NCI-H187 treated with DMSO at 0.1 percent for 48 hours (cell line): Measurements from ENCODE around the gene ZSCAN1.
"Not testable (repeated sequence)": the region's sequence is repeated elsewhere in the genome, so short reads cannot be mapped to it uniquely, and the experiment has no call there.

ENCODE experiments used
- DNase-seq: peaks from one replicate; lab custom pipeline; 2025; lab: John Stamatoyannopoulos, UW

The ZSCAN1 gene, protein sequence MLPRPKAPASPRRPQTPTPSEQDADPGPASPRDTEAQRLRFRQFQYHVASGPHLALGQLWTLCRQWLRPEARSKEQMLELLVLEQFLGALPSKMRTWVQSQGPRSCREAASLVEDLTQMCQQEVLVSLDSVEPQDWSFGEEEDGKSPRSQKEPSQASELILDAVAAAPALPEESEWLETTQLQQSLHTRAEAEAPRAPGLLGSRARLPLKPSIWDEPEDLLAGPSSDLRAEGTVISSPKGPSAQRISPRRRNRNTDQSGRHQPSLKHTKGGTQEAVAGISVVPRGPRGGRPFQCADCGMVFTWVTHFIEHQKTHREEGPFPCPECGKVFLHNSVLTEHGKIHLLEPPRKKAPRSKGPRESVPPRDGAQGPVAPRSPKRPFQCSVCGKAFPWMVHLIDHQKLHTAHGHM

DNA sequence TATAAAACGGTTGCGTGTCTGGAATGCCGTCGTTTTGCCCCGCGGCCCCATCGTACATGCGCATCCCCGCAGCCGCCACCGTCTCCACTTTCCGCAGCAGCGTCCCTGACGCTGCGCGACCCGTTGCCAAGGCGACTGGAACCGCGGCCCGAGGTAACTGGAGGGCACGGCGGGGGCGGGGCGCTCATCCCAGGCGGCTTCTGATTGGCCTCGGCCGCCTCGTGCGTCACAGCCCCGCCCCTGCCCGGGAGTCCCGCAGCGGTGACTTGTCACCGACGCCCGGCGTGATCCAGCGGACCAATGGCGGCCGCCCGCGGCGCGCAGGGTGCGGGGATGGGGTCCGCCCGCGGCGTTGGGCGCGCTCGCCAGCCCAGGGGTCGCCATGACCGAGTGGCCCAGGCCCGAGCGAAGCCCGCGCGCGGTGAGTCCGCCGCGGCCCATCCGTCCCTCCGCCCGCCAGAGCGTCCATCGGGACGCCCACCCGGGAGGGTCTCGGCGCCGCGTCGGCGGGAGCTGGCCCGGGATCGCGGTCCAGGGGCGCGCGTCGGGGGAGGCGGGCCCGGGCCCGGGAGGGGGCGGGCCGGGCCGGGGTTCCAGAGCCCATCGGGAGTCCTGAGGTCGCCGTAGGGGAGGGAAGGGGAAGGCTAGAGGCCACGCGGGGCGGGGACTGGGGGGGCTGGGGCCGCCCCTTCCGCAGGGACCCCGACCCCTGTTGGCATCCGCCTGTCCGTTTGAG lies at the start of gene ZSCAN1:
ZSCAN1 (plus strand) TSS at position 285 of the 736 bp plus-strand sequence. CDS start 3,812 bp downstream, outside the sequence.
- no peak for DNase-seq

DNA sequence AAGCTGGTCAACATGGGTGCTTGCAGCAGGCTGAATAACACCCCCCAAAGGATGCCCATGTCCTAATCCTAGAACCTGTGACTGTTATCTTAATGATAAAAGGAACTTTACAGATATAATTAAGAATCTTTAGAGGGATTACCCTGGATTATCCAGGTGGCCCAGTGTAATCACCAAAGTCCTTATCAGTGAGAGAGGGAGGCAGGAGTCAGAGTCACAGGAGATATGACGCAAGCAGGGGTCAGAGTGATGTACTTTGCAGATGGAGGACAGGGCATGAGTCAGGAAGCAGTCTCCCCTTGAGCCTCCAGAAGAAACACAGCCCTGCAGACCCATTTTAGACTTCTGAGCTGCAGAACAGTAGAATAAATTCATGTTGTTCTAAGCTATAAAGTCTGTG lies 41.0 kb upstream of the ZSCAN1 start:
- DNase-seq = no peak

DNA sequence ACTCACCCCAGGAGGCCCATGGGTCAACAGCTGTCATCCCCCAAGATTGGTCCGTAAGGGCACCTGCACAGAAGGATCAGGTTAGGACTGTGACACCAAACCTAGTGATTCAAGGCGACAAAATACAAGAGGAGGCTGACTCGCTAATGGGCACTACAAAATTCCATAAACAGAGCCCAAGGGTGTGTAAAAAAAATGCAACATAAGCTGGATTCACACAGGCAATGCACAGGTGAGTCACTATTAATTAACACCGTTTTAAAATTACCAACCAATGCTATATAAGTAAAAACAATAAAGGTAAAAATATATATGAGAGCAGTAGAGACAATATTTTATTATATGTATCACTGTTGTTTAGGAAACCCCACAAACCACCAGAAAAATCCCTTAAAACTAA lies 33.1 kb upstream of the ZSCAN1 start:
- no peak for DNase-seq

DNA sequence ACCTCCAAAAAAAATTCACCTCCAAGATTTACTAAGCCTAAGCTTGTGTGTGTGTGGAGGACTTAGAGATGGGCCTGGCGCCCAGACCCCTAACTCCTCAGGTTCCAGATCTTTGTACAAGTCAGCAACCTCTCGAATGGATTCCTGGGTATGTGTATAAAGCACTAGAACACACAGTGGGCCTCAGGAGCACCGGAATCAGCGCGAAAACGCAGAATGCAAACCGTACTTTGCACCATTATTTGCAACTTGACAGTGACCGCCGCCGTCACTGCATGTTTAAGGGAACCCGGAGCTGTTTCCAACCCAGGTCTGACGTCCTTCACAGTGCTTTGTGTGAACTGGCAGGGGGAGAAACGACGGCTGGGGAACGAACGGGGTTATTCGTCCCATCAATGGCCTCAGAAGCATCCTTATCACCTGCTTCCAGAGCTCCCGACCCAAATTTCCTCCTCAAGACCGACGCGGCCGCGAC lies 31.9 kb upstream of the ZSCAN1 start:
- no peak for DNase-seq

DNA sequence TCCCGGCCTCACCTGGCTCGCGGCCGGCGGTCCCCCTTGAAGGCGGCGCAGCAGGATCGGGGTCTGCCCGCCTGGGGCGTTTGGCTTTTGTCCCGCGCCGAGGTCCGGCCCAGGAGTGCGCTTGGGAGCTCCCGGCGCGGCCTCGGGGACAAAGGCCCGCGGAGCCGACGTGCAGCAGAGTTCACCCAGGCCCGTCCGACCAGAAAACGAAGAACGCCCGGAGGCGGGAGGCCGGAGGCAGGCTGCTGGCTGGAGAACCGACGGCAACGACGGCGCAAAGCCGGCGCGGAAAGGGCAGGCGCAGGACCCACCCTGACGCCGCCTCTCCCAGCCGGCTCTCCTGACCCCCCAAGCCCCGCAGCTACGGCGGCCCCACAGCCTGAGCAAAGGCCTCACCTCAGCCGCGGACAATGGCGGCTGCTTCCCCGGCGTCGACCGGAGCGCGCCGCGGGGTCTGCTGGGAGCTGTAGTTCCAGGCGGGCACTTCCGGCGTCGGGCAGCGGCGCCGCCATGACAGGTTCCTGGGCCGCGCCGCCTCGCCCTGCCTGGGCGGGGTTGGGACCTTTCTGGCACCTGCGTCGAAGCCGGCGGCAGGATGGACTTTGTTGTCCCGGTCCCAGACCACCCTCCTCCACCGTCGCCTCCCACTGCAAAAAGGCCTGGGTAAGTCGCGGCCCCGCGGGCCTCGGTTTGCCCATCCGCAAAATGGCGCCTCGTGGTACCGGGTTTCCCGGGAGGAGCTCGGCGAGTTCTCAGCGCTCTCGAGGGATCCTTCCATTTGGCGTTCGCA lies 31.2 kb upstream of the ZSCAN1 start, which contains the start of gene ZNF606:
ZNF606 (minus strand) TSS at position 437 of the 790 bp plus-strand sequence. CDS start 1,501 bp downstream, outside the sequence.
- peak; percentile 23 for DNase-seq

DNA sequence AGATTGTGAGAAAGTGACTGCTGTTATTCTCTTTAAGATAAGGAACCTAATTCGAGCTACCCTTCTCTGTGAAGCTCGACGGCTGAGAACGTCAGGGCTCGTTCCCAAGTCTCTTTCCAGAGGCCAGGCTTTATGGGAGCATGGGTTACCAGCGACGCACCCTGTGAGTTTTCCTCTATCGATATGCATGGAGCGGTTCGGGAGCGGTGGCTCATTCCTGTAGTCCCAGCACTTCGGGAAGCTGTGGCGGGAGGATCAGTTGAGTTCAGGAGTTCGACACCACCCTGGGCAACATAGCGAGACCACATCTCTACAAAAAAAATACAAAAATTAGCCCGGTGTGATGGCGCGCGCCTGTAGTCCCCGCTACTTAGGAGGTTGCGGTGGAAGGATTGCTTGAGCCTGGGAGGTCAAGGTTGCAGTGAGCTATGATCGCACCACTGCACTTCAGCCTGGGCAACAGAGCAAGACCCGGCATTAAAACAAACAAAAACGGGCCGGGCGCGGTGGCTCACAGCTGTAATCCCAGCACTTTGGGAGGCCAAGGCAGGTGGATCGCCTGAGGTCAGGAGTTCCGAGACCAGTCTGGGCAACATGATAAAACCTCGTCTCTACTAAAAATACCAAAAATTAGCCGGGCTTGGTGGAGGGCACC lies 30.5 kb upstream of the ZSCAN1 start:
- DNase-seq = no peak

DNA sequence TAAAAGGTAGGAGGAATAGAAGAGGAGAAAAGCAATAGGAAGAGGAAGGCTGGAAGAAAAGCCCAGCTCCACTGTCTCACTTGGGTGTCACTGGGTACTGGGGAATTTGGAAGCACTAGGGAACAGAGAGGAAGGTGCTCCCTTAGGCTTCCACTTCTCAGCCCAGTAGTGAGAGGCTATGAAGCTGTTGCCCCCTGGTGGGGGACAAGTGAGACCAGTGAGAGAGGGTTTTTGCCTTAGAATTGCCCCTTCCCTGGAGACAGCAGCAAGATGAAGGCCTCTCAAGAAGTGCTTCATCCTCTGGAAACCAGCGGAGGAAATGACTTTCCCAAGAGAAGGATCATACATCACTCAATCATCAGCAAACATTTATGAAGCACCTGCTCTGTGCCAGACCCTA lies 26.5 kb upstream of the ZSCAN1 start:
- DNase-seq = no peak

DNA sequence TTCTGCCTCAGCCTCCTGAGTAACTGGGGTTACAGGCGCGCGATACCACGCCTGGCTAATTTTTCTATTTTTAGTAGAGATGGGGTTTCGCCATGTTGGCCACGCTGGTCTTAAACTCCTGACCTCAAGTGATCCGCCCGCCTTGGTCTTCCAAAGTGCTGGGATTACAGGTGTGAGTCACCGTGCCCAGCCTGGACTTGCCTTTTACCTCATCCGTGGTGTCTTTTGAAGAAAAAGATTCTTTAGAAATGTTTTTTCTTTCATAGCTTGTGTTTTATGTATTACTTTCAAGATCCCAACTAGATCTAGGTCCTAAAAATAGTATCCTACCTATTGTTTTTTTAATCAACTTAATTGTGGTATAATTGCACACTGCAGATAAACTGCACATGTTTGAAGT lies 24.9 kb upstream of the ZSCAN1 start:
- not testable (repeated sequence) for DNase-seq

DNA sequence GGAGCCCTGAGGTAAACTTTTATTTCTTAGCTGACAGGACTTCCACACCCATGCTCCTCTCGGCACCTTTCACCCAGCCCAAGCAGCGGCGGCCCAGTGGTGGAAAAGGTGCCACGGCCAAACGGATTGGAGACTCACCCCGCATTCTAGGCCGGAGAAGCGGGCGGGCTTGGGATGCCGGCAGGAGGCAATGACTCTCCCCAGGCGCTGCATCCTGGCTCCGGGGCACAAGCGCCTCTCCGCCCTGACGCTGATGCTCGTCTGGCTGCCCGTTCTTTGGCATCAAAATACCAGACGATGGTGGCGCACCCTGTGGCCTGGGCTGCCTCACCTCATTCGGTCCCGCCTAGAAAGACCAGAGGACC lies 24.5 kb upstream of the ZSCAN1 start:
- no peak for DNase-seq

DNA sequence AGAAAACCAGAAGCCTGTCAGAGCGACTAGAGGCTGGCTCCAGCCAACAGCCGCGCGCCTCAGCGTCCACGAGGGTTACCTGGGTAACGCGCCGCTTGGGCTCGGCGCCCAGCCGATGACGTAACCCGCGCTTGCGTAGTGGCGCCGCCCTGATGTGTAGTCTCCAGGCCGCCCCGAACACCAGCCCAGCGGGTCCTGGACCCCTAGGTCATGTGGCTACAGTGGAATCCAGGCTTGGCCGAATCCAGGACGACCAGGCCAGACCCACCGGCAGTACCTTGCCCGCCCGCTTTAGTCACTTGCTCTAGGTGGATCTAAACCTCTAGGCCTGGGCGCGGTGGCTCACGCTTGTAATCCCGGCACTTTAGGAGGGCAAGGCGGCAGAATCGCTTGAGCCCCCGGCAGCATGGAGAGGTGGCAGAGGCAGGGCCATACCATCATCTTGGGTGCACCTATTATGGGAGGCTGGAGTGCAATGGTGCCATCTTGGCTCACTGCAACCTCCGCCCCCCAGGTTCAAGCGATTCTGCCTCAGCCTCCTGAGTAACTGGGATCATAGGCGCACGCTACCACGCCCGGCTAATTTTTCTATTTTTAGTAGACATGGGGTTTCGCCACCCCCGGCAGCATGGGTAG lies 24.0 kb upstream of the ZSCAN1 start:
- DNase-seq = no peak

DNA sequence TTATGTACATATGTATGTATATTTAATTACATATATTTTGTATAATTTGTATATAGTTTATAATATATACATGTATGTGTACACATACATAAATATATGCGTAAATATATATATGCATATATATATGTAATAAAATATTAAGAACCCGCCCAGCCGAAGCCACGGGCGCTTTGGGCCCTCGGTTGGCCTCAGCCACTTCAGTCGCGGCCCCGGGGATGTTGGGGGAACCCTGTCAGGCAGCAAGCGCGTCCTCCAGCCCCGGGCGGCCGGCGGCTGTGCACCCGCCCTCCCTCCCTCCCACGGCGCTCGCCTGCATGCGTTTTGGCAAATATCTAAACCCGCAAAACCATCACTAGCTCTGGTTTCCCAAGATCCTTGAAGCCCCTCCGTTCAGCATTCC lies 23.3 kb upstream of the ZSCAN1 start:
- no peak for DNase-seq

DNA sequence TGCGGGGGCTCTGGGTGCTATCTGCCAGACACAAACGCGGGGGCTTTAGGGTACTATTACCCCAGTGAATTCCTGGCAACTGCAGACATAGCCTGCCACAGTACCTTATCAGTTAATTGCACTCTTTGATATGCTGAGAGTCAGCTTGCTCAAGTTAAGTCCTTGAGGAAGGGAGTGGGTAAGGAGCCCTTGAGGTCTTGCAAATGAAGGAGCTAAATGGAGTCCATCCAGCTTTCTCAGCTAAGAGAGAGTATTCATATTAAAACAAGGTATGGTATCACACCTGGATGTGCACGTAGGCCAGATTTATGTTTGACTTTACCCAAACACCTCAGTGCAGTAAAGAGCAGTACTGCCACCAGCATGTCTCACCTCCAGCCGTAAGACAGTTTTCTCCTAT lies 19.7 kb upstream of the ZSCAN1 start:
- DNase-seq = no peak

DNA sequence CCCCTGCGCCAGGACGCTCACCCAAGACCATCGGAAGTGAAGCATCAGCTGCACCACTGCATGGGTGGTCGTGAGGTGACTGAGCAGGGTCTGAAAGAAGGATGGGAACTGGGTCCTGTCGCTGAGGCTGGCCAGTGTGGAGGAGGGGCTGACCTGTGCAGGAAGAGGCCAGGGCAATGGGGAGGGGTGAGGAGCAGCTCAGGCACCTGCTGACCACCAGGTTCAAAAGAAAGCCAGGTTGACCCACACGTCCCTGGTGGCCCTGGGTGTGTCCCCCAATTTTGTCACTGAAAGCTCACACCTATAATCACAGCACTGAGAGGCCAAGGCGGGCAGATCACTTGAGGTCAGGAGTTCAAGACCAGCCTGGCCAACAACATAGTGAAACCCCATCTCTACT lies 13.7 kb upstream of the ZSCAN1 start:
- DNase-seq = no peak

DNA sequence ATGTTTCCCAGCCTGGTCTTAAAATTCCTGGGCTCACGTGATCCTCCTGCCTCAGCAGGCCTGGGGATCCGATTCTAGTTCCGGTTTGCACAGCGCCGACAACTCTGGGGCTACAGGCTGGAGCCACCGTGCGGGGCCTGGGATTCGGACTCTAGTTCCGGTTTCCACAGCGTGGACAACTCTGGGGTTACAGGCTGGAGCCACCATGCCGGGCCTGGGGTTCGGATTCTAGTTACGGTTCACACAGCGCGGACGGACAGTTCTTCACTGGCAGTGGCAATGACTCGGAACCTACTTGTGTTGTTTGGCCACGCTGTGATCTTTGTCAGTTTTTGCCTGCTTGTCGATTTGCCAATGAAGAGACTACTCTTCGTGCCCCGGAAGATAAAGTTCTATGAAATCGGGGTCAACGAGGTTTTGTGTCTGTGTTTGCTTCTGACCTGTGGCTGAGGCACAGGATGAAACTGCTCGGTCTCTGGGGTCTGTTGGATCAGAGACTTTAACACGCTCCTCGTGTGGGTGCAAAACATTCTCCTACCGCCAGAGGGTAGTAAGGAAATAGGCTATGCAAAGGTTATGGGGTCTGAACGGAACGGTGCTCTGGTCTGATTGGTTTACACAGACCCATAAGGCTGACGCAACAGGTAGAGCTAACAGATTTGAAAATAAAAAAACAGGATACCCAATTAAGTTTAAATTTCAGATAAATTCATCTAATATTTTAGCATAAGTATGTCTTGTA lies 12.1 kb upstream of the ZSCAN1 start:
- peak; percentile 48 for DNase-seq

DNA sequence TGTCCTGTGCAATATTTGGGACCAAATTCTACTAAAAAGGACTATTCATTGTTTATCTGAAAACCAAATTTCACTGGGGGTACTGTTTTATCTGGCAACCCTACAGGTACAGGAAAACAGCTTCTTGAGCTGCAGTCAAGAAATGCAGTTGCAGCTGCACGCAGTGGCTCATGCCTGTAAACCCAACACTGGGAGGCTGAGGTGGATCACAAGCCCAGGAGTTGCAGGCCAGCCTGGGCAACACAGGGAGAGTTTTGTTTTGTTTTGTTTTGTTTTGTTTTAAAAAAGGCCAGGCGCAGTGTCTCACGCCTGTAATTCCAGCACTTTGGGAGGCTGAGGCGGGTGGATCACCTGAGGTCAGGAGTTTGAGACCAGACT lies 11.6 kb upstream of the ZSCAN1 start:
- no peak for DNase-seq

DNA sequence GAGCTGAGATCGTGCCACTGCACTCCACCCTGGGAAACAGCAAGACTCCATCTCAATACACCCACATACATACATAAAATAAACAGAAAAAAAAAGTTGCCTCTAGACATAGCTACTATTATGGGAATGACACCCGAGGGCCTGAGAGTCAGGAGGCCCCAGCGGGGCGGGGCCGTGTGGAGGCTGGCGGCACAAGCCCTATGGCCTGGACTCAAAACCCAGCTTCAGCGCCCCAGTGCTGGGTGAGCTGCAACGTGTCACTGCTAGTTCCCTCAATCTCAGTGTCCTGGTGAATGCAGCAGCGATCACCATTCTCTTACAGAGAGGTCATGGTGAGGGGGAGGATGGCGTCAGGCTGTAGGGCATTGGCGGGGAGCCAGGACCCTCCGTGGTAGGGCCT lies 9.2 kb upstream of the ZSCAN1 start:
- DNase-seq = no peak

DNA sequence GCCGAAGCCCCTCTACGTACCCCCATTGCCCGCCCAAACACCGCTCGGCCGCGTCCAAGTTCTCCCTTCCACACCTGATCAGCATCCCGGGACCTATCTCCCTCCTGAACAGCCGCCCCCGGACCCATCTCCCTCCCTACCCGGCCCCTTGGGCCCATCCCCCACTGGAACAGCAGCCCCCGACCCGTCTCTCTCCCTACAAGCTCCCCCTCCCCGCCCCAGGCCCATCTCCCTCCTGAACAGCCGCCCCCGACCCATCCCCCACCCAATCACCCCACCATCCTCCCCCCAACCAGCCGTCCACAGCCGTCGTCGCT lies 610 bp downstream of the ZSCAN1 start:
- DNase-seq = no peak

DNA sequence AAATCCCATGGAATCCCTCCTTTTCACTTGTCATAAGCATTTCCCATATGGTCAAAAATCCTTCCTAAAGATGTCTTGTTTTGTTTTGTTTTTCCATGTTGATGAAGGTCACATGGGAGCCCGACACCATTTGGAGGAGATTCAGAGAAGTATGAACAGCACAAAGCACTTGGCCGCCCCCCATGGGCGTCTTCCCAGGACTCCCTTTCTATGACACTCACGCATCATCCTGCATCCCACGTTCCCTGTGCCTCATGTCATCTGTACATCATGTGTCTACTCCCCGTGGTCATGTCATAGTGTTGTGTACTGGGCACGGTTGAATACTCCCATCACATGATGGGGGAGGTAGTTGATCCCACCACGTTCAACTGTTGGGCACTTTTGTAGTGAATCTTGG lies 2.0 kb downstream of the ZSCAN1 start:
- no peak for DNase-seq

DNA sequence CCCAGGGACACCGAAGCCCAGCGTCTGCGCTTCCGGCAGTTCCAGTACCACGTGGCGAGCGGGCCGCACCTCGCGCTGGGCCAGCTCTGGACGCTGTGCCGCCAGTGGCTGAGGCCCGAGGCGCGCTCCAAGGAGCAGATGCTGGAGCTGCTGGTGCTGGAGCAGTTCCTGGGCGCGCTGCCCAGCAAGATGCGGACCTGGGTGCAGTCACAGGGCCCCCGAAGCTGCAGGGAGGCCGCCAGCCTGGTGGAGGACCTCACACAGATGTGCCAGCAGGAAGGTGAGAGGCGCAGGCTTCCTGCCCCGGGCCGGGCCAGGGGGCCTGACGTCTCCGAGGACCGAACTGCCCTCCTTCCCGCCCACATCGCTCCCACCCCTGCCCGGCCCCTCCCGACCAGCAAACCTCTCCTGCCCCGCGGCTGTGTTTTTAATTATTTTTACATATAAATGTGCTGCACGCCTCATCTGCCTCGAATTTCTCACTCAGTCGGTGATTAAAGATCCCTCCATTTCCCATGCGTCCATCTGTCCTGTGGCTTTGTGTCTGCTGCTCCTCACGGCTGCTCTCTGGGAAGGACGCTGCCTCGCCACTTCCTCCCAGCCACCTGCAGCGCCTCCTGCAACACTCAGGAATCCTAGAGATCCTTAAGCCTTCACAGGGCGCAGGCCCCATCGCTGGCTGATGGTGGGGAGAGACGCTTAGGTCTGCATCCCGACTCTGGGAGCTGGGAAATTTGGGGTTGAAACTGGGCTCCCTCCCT lies 4.3 kb downstream of the ZSCAN1 start:
- no peak for DNase-seq

DNA sequence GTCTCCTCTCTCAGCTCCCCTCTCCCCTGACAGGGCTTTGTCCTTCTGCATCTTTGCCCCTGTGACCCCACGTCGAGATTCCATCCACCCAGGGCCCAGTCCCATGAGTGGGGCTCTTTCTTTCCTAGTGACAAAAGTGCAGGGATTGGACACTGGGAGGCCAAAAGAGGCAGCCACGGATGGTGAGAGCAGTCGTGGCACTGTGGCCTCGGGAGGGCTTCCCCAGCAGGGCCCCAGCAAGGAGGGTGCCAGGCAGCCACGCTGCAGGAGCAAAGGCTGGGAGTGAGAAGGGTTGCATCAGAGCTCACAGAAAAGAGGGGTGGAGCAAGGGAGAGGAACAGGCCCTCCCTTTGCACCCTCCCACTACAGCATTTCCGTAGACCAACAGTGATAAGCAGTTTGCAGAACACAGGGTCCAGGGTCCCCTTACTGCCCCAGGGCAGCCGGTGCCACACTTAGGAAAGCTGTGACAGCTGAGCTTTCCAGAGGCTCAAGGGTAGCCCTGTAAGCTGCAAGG lies 4.9 kb downstream of the ZSCAN1 start:
- DNase-seq = no peak
